Transverse colon (tissue), 4 donors: ENCODE measurements around the gene OR2A25. TPM values are rescaled to one million over a fixed set of nuclear protein-coding genes. Genes with fewer than 3 reads are reported as not detected.

ENCODE experiments used
- DNase-seq: peaks from one replicate; pipeline ENCODE4 v3.0.0-alpha.2; 2019
- H3K27ac ChIP-seq, 4 donors: fragments of 200-600 bp; sonication (generic); 2 replicates each; pipeline ENCODE4 v1.5.1; 2016 to 2018; ENCODE audit warnings: inconsistent platforms in 4 of 4
- H3K27me3 ChIP-seq: fragments of 200-600 bp; sonication (generic); 2 replicates; pipeline ENCODE4 v1.5.1; 2017; ENCODE audit warnings: inconsistent platforms
- H3K36me3 ChIP-seq, 4 donors: fragments of 200-600 bp; sonication (generic); 2 replicates each; pipeline ENCODE4 v1.5.1; 2017 to 2019; ENCODE audit warnings: inconsistent platforms in 4 of 4
- H3K4me1 ChIP-seq, 4 donors: fragments of 200-600 bp; sonication (generic); 2 replicates each; pipeline ENCODE4 v1.5.1; 2017 to 2020; ENCODE audit warnings: inconsistent platforms in 4 of 4
- H3K4me3 ChIP-seq, 4 donors: fragments of 200-600 bp; sonication (generic); 1 replicate in 1 of 4; 2 replicates in 3 of 4; pipeline versions ENCODE4 v1.5.1 to v1.6.1; 2017 to 2019; ENCODE audit warnings: inconsistent platforms in 4 of 4
- H3K9me3 ChIP-seq, 2 donors: fragments of 200-600 bp; sonication (generic); 2 replicates each; pipeline ENCODE4 v1.5.1; 2017 to 2019; ENCODE audit warnings: inconsistent platforms in 2 of 2
- CTCF ChIP-seq, 5 experiments: fragments of 200-600 bp in 3 of 5; fragments of 450-650 bp in 2 of 5; sonication (generic) in 3 of 5; IDR thresholded peaks; 1 replicate in 2 of 5; 2 replicates in 3 of 5; pipeline ENCODE4 v1.5.1; 2016 to 2017; ENCODE audit warnings: antibody characterized with exemption in 5 of 5, inconsistent platforms in 3 of 5, mild to moderate bottlenecking in 2 of 5, moderate library complexity in 1 of 5
- EP300 ChIP-seq: sonication (generic); formaldehyde crosslinking; IDR thresholded peaks from one replicate; pipeline ENCODE4 v1.6.1; 2017; ENCODE audit warnings: antibody characterized with exemption, low read depth
- POLR2A ChIP-seq: fragments of 450-650 bp; IDR thresholded peaks from one replicate; pipeline ENCODE4 v1.6.1; 2016; ENCODE audit warnings: antibody characterized with exemption, mild to moderate bottlenecking, moderate library complexity
- POLR2AphosphoS5 ChIP-seq, 3 donors: sonication (generic); formaldehyde crosslinking; IDR thresholded peaks; one replicate each; pipeline ENCODE4 v1.6.1; 2016; ENCODE audit warnings: antibody characterized with exemption in 3 of 3
- WGBS, 2 donors: methylation state at CpG; one replicate each; pipeline ENCODE4 v1.1.5; 2018; ENCODE audit warnings: low coverage in 1 of 2; 5-methylcytosine and 5-hydroxymethylcytosine counted together
- in situ Hi-C, 4 donors: fragments of 200-750 bp; cut with MboI; loops; one replicate each; pipeline versions ENCODE4 v1.15.0 to v1.15.1; 2017; ENCODE audit warnings: low sequenced_read_pairs in 3 of 4, low pct_ligation_motif_present in 1 of 4, low pct_unique_long_range_greater_than_20kb in 1 of 4
- intact Hi-C: fragments of 100-400 bp; cut with DNase I; formaldehyde crosslinking; loops from one replicate; pipeline ENCODE4 v1.15.1; 2023; ENCODE audit warnings: low total_unique reads
- total RNA-seq, 4 donors: library from RNA; depleted of rRNA; stranded (reverse); fragments of >200 nt; gene quantifications; one replicate each; pipeline ENCODE4 v1.1.0, GENCODE V29; 2016

Gene OR2A25
- total RNA-seq, 4 donors from 2014 or later, result not detected

DNA sequence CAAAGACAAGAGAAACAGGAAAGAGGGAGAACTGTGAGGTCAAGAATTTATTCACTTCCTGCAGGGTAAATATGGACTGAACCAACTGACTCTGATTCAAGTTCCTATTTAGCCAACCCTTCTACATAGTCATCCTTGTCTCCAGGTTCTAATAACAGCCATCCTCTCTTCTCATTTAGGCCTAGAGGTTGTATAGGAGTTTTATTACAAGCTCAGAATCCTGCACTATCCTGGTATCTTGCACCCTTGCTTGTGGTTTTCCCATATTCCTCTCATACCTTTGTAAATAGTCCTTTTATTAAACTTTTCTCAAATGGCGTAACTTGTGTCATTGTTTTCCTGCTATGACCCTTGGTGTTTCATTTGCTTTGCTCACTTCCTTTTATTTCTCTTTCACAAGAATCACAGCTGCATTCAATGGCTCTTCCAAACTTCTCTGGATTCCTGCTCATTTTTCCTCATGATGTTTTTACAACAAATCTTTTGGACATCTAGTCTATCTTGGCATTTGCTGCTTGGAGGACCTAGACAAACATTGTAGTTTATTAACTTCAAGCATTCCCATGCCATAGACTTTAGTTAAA is 33.2 kb upstream of the OR2A25 start:
- Histone ChIP-seq H3K27ac (no peak overlapping the region), H3K4me3 (no peak overlapping the region), H3K27me3 (no peaks in the 10 kb centered on the region), H3K4me1 (no peaks in the 10 kb centered on the region), H3K36me3 (no peaks in the 10 kb centered on the region), H3K9me3 (no peaks in the 10 kb centered on the region)
- TF ChIP-seq POLR2AphosphoS5 (IDR thresholded peaks at IDR 0.05) (no peak), EP300 (no peak), CTCF (IDR thresholded peaks at IDR 0.05) (no peak), POLR2A (no peak)
- intact Hi-C loops, result no loop called here
- WGBS, 2 donors, result 48 to 91% methylated on average over 1 of the region's 1 CpG
- in situ Hi-C loops, result no loop called here
- no peak for DNase-seq

DNA sequence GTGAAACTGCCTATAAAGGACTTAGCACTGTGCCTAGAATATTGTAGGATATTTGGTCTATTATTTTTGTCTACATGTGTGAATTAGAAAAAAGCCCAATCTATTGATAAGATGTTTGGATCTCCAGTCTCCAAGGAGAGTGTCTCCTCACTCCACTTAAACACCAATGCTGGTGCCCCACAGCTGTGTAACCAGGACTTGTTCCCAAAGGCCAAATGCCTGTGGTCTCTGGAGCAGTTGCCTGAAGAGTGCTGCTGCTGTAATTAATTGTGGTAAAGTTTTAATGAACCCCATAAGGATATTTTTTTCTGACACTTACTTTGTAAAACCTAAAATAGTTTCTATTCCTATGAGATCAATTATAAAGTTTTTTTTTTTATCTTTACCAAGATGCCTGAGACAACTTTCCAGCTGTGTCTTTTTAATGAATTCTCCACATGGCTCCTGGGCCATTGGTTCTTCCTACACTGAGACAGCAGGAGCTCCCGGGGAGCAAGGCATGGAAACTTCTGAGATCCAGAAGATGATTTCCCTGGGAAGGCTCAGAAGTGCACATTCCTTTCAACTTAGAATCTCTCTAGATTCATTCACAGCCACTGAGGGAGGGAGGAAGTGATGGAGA is 32.1 kb upstream of the OR2A25 start:
- no peak for DNase-seq
- intact Hi-C loops (no loop called here), in situ Hi-C loops (no loop called here)
- Histone ChIP-seq H3K27ac (no peak overlapping the region), H3K4me1 (no peaks in the 10 kb centered on the region), H3K36me3 (no peaks in the 10 kb centered on the region), H3K4me3 (no peak overlapping the region), H3K9me3 (no peaks in the 10 kb centered on the region), H3K27me3 (no peaks in the 10 kb centered on the region)
- WGBS, 2 donors, result 17 to 82% methylated on average over 1 of the region's 1 CpG
- TF ChIP-seq POLR2AphosphoS5 (IDR thresholded peaks at IDR 0.05), result no peak
- no peak for TF ChIP-seq CTCF (IDR thresholded peaks at IDR 0.05)
- no peak for TF ChIP-seq EP300
- no peak for TF ChIP-seq POLR2A

GRCh38 chr7:144038887-144039286 is 30.7 kb upstream of the OR2A25 start:
- H3K4me1 ChIP-seq, result no peaks in the 10 kb centered on the region
- in situ Hi-C loops (no loop called here), intact Hi-C loops (no loop called here)
- H3K36me3 ChIP-seq, result no peaks in the 10 kb centered on the region
- DNase-seq, result no peak
- H3K9me3 ChIP-seq, result no peaks in the 10 kb centered on the region
- no peak overlapping the region for H3K4me3 ChIP-seq
- no peak overlapping the region for H3K27ac ChIP-seq
- TF ChIP-seq POLR2A (no peak), CTCF (IDR thresholded peaks at IDR 0.05) (no peak), POLR2AphosphoS5 (IDR thresholded peaks at IDR 0.05) (no peak), EP300 (no peak)
- WGBS, 2 donors, result 59 to 62% methylated on average over 4 of the region's 4 CpGs
- no peaks in the 10 kb centered on the region for H3K27me3 ChIP-seq

- H3K36me3 ChIP-seq, result no peaks in the 10 kb centered on the region
- TF ChIP-seq POLR2AphosphoS5 (IDR thresholded peaks at IDR 0.05) (no peak), EP300 (no peak), CTCF (IDR thresholded peaks at IDR 0.05) (no peak), POLR2A (no peak)
- DNase-seq, result no peak
- no peaks in the 10 kb centered on the region for H3K9me3 ChIP-seq
- WGBS, 2 donors, result 45% methylated on average over 1 of the region's 1 CpG; no CpG with 5 or more reads in 1 of the 2 donors
- H3K4me3 ChIP-seq, result no peak within 1 kb of the TSS
- no peaks in the 10 kb centered on the region for H3K27me3 ChIP-seq
- intact Hi-C loops, result no loop called here
- in situ Hi-C loops, result no loop called here
- H3K4me1 ChIP-seq, result no peaks in the 10 kb centered on the region
- no peak within 1 kb of the TSS for H3K27ac ChIP-seq
Observed at GRCh38 chr7:144048648-144049047, 21.0 kb upstream of the OR2A25 start, which contains the start of gene OR2A5. OR2A5 (plus strand) TSS chr7:144048948; CDS start chr7:144050402, 1,454 bp downstream.
